Measurements from ENCODE around the gene CDH4. TPM values are rescaled to one million over a fixed set of nuclear protein-coding genes. Genes with fewer than 3 reads are reported as not detected.
A peak's percentile ranks its signal among the peaks of the same experiment; 100 is the strongest.

CDH4 gene
- total and polyA plus RNA-seq, 2 of the 13 experiments (the other 11 are each of a cell fraction or from before 2014, with no cell fraction given): not detected

DNA sequence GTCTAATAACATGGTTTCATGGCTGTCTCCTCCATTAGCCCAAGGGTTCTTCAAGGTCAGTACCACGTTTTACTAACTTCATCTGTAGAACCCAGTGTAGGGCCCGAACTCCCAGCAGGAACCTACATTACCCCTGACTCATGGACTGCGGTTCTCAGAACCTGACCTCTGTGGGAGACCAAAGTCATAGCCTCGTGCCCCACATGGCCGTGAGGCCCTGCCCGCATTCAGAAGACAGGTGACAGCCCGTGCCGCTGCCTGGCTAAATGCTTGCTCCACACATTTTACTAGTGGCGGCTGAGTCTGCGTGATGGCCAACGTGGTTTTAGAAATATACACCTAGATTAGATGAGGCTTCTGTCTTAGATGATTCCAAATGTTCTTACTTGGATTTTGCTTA, 94.9 kb downstream of the CDH4 start:
- Histone ChIP-seq H3K9ac (ENCODE audit: insufficient read depth, low read depth, low read length) (no peak overlapping the region), H3K27ac (ENCODE audit: extremely low read length, insufficient read depth, low read length) (no peak overlapping the region), H3K79me2 (ENCODE audit: insufficient read depth, low read length) (no peaks in the 10 kb centered on the region), H3K4me1 (ENCODE audit: insufficient read depth, low read length) (no peaks in the 10 kb centered on the region), H3K4me3 (replicated peaks in 1 of 3; ENCODE audit: insufficient read depth in 1 of 3, low read depth in 2 of 3, low read length in 3 of 3) (no peak overlapping the region), H3K9me3 (ENCODE audit: low read length) (no peaks in the 10 kb centered on the region), H4K20me1 (ENCODE audit: insufficient read depth, low read length) (no peaks in the 10 kb centered on the region), H3K27me3 (ENCODE audit: control insufficient read depth in 1 of 2, insufficient read depth in 2 of 2, low read length in 2 of 2) (peaks cover 9 to 64% of the 10 kb centered on the region in 2 experiments; a peak in 4 of 5 replicates), H3K36me3 (replicated peaks in 1 of 2; ENCODE audit: control insufficient read depth in 1 of 2, insufficient read depth in 2 of 2, low read length in 2 of 2) (no peaks in the 10 kb centered on the region), H2AFZ (ENCODE audit: low read length) (no peak overlapping the region), H3K4me2 (ENCODE audit: low read depth, low read length) (no peak overlapping the region)
- POLR2A ChIA-PET: no interaction called here
- BruUV-seq (replicated peaks): no TSS peak
- in situ Hi-C loops (cut with HindIII; ENCODE audit: extremely low pct_ligation_motif_present, low pct_unique_long_range_greater_than_20kb): no loop called here
- intact Hi-C loops (cut with micrococcal nuclease; ENCODE audit: unreplicated experiment): no loop called here
- no peak for TF ChIP-seq FOXO1 (CRISPR knock-in tag; IDR thresholded peaks at IDR 0.05)
- CTCF ChIA-PET (ENCODE audit: low intra/inter-chr PET ratio, low total read pairs): no interaction called here
- FAIRE-seq (no peak), DNase-seq (ENCODE audit: low spot score) (no peak), ATAC-seq (no peak)
- WGBS (ENCODE audit: low lambda C conversion rate): 20% methylated on average over 11 of the region's 11 CpGs

- Histone ChIP-seq H2AFZ (ENCODE audit: low read length) (no peak overlapping the region), H4K20me1 (ENCODE audit: insufficient read depth, low read length) (no peaks in the 10 kb centered on the region), H3K4me3 (replicated peaks in 1 of 3; ENCODE audit: insufficient read depth in 1 of 3, low read depth in 2 of 3, low read length in 3 of 3) (no peak overlapping the region), H3K4me1 (ENCODE audit: insufficient read depth, low read length) (no peaks in the 10 kb centered on the region), H3K27ac (ENCODE audit: extremely low read length, insufficient read depth, low read length) (no peak overlapping the region), H3K9ac (ENCODE audit: insufficient read depth, low read depth, low read length) (no peak overlapping the region), H3K27me3 (ENCODE audit: control insufficient read depth in 1 of 2, insufficient read depth in 2 of 2, low read length in 2 of 2) (peaks cover 9 to 66% of the 10 kb centered on the region in 2 experiments; a peak in 4 of 5 replicates), H3K9me3 (ENCODE audit: low read length) (no peaks in the 10 kb centered on the region), H3K4me2 (ENCODE audit: low read depth, low read length) (no peak overlapping the region), H3K36me3 (replicated peaks in 1 of 2; ENCODE audit: control insufficient read depth in 1 of 2, insufficient read depth in 2 of 2, low read length in 2 of 2) (no peaks in the 10 kb centered on the region), H3K79me2 (ENCODE audit: insufficient read depth, low read length) (no peaks in the 10 kb centered on the region)
- POLR2A ChIA-PET: no interaction called here
- CTCF ChIA-PET (ENCODE audit: low intra/inter-chr PET ratio, low total read pairs): no interaction called here
- in situ Hi-C loops (cut with HindIII; ENCODE audit: extremely low pct_ligation_motif_present, low pct_unique_long_range_greater_than_20kb): no loop called here
- DNase-seq (ENCODE audit: low spot score) (no peak), FAIRE-seq (no peak), ATAC-seq (no peak)
- no TSS peak for BruUV-seq (replicated peaks)
- intact Hi-C loops (cut with micrococcal nuclease; ENCODE audit: unreplicated experiment): no loop called here
- TF ChIP-seq JUNB (CRISPR knock-in tag; IDR thresholded peaks at IDR 0.05; ENCODE audit: borderline replicate concordance) (no peak), MAFK (conservative IDR thresholded peaks at IDR 0.05 in 1 of 2, IDR thresholded peaks at IDR 0.05 in 1 of 2; ENCODE audit: low read length in 2 of 2) (peak; percentile 46 to 65), MAFF (IDR thresholded peaks at IDR 0.05; ENCODE audit: low read depth, low read length) (peak; percentile 48)
- WGBS (ENCODE audit: low lambda C conversion rate): 52% methylated on average over 13 of the region's 13 CpGs
Observed at GRCh38 chr20:61347443-61347842, 95.4 kb downstream of the CDH4 start.

Data from HepG2 (cell line).